Measurements from ENCODE around the gene SIGLEC11.

SIGLEC11 gene

GRCh38 chr19:49939721-49940481 is 21.1 kb downstream of the SIGLEC11 start:
- peak; percentile 14 for TF ChIP-seq CTCF (IDR thresholded peaks at IDR 0.05; ENCODE audit: insufficient read depth, low read depth, low read length, missing control alignments)
- no peak overlapping the region for H3K4me3 ChIP-seq (ENCODE audit: low read depth, low read length)
- no peak for DNase-seq (ENCODE audit: low read depth)

GRCh38 chr19:49938662-49939061 is 22.3 kb downstream of the SIGLEC11 start:
- TF ChIP-seq CTCF (IDR thresholded peaks at IDR 0.05; ENCODE audit: insufficient read depth, low read depth, low read length, missing control alignments) = no peak
- no peak for DNase-seq (ENCODE audit: low read depth)
- no peak overlapping the region for H3K4me3 ChIP-seq (ENCODE audit: low read depth, low read length)

GRCh38 chr19:49937750-49938381 is 23.1 kb downstream of the SIGLEC11 start:
- H3K4me3 ChIP-seq (ENCODE audit: low read depth, low read length) = peak overlapping the region; percentile 11; the same call in 1 of the 2 replicates
- peak; percentile 78 for DNase-seq (ENCODE audit: low read depth)

GRCh38 chr19:49936549-49936948 is 24.4 kb downstream of the SIGLEC11 start:
- TF ChIP-seq CTCF (IDR thresholded peaks at IDR 0.05; ENCODE audit: insufficient read depth, low read depth, low read length, missing control alignments) = no peak
- no peak for DNase-seq (ENCODE audit: low read depth)

More at GRCh38 chr19:49937750-49938381, 23.1 kb downstream of the SIGLEC11 start:
- TF ChIP-seq CTCF (IDR thresholded peaks at IDR 0.05; ENCODE audit: insufficient read depth, low read depth, low read length, missing control alignments) = peak; percentile 95

GRCh38 chr19:49933643-49934042 is 27.3 kb downstream of the SIGLEC11 start:
- DNase-seq (ENCODE audit: low read depth) = no peak

More at GRCh38 chr19:49936549-49936948, 24.4 kb downstream of the SIGLEC11 start:
- H3K4me3 ChIP-seq (ENCODE audit: low read depth, low read length) = no peak overlapping the region

GRCh38 chr19:49932731-49933131 is 28.2 kb downstream of the SIGLEC11 start:
- H3K4me3 ChIP-seq (ENCODE audit: low read depth, low read length) = no peak overlapping the region
- DNase-seq (ENCODE audit: low read depth) = no peak
- no peak for TF ChIP-seq CTCF (IDR thresholded peaks at IDR 0.05; ENCODE audit: insufficient read depth, low read depth, low read length, missing control alignments)

More at GRCh38 chr19:49933643-49934042, 27.3 kb downstream of the SIGLEC11 start:
- H3K4me3 ChIP-seq (ENCODE audit: low read depth, low read length) = no peak overlapping the region
- no peak for TF ChIP-seq CTCF (IDR thresholded peaks at IDR 0.05; ENCODE audit: insufficient read depth, low read depth, low read length, missing control alignments)
